Left ventricle myocardium inferior (tissue), 1 donor: ENCODE results near the gene CCDC91. TPM values are rescaled to one million over a fixed set of nuclear protein-coding genes. Genes with fewer than 3 reads are reported as not detected.

ENCODE experiments used
- DNase-seq: peaks from one replicate; pipeline ENCODE4 v3.0.0-alpha.2; 2020
- H3K27ac ChIP-seq: fragments of 200-600 bp; replicated peaks from 2 replicates; pipeline ENCODE4 v1.8.0; 2021
- H3K27me3 ChIP-seq: fragments of 200-600 bp; 2 replicates; pipeline ENCODE4 v1.8.0; 2021; ENCODE audit warnings: low read depth
- H3K36me3 ChIP-seq: fragments of 200-600 bp; 2 replicates; pipeline ENCODE4 v1.8.0; 2021
- H3K4me1 ChIP-seq: fragments of 200-600 bp; 2 replicates; pipeline ENCODE4 v1.8.0; 2021
- H3K4me3 ChIP-seq: fragments of 200-600 bp; 2 replicates; pipeline ENCODE4 v1.8.0; 2021; ENCODE audit warnings: mild to moderate bottlenecking, moderate library complexity
- H3K9me3 ChIP-seq: fragments of 200-600 bp; replicated peaks from 2 replicates; pipeline ENCODE4 v1.8.0; 2021
- CTCF ChIP-seq: fragments of 200-600 bp; IDR thresholded peaks from 2 replicates; pipeline ENCODE4 v1.8.0; 2021; ENCODE audit warnings: antibody characterized with exemption, mild to moderate bottlenecking, borderline replicate concordance
- intact Hi-C: fragments of 100-400 bp; cut with micrococcal nuclease; formaldehyde crosslinking; loops from one replicate; pipeline ENCODE4 v1.11.0; 2022
- total RNA-seq: library from RNA; stranded (reverse); fragmentation: NEBNext Ultra II Directional; extraction: Animal tissue kit (Norgen Biotek cat#: 25700); gene quantifications from one replicate; pipeline ENCODE4 v1.2.1, GENCODE V29; 2021
- donor health status: DM: no; HTN: yes; CAD: no; lungs with severe emphysema.

Gene CCDC91
- total RNA-seq, 1 donor from 2014 or later = 46.4 TPM

- H3K36me3 ChIP-seq = no peaks in the 10 kb centered on the region
- no peak for TF ChIP-seq CTCF
- no peak overlapping the region for H3K27ac ChIP-seq
- H3K27me3 ChIP-seq = no peaks in the 10 kb centered on the region
- no peaks in the 10 kb centered on the region for H3K9me3 ChIP-seq
- intact Hi-C loops = no loop called here
- no peak overlapping the region for H3K4me3 ChIP-seq
- DNase-seq = no peak
- no peaks in the 10 kb centered on the region for H3K4me1 ChIP-seq
Observed at GRCh38 chr12:28164644-28165275, 25.5 kb upstream of the CCDC91 start.

GRCh38 chr12:28167981-28168485, 22.2 kb upstream of the CCDC91 start:
- Histone ChIP-seq H3K27ac (no peak overlapping the region), H3K4me1 (no peaks in the 10 kb centered on the region), H3K4me3 (no peak overlapping the region), H3K27me3 (no peaks in the 10 kb centered on the region), H3K36me3 (no peaks in the 10 kb centered on the region), H3K9me3 (no peaks in the 10 kb centered on the region)
- no peak for DNase-seq
- TF ChIP-seq CTCF = no peak
- intact Hi-C loops = no loop called here

- no peak for DNase-seq
- intact Hi-C loops = no loop called here
- no peak for TF ChIP-seq CTCF
- Histone ChIP-seq H3K9me3 (no peaks in the 10 kb centered on the region), H3K27ac (no peak overlapping the region), H3K4me3 (no peak overlapping the region), H3K4me1 (no peaks in the 10 kb centered on the region), H3K36me3 (no peaks in the 10 kb centered on the region), H3K27me3 (no peaks in the 10 kb centered on the region)
Observed at GRCh38 chr12:28171356-28172060, 18.7 kb upstream of the CCDC91 start.

- DNase-seq = no peak
- Histone ChIP-seq H3K36me3 (no peaks in the 10 kb centered on the region), H3K27ac (no peak overlapping the region), H3K4me3 (no peak overlapping the region), H3K27me3 (no peaks in the 10 kb centered on the region), H3K9me3 (no peaks in the 10 kb centered on the region), H3K4me1 (no peaks in the 10 kb centered on the region)
- peak; percentile 55 for TF ChIP-seq CTCF
- intact Hi-C loops = no loop called here
Observed at GRCh38 chr12:28172434-28173030, 17.7 kb upstream of the CCDC91 start.

DNA sequence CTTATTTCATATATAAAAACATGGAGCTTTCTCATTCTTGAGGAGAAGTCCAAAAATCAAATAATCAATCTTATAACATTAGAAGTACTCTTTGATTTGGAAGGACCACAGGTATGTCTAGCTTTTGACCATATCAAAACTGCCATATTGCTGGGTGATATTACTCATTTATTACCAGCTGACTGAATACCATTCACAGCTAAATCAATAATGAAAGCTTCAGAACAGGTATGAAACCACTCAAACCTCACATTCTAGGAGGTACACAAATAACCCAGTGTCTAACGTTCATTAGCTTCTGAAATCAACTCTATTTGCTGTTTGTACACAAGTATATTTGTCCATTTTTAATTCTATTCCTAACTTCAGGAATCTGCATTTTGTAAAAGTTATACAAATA, 16.8 kb upstream of the CCDC91 start:
- intact Hi-C loops = no loop called here
- no peaks in the 10 kb centered on the region for H3K27me3 ChIP-seq
- no peaks in the 10 kb centered on the region for H3K36me3 ChIP-seq
- H3K4me3 ChIP-seq = no peak overlapping the region
- TF ChIP-seq CTCF = no peak
- no peaks in the 10 kb centered on the region for H3K9me3 ChIP-seq
- DNase-seq = no peak
- no peaks in the 10 kb centered on the region for H3K4me1 ChIP-seq
- H3K27ac ChIP-seq = no peak overlapping the region
